GM12874 (cell line): ENCODE data around the gene OSBPL1A.

Experiments
- CTCF ChIP-seq: IDR thresholded peaks from 2 replicates; pipeline ENCODE4 v1.5.1; 2011; ENCODE audit warnings: low read depth, mild to moderate bottlenecking, control low read depth, low read length, moderate library complexity; ENCODE audit not compliant: insufficient read depth

OSBPL1A gene

GRCh38 chr18:24209558-24209957, 188.1 kb downstream of the OSBPL1A start:
- TF ChIP-seq CTCF = no peak

DNA sequence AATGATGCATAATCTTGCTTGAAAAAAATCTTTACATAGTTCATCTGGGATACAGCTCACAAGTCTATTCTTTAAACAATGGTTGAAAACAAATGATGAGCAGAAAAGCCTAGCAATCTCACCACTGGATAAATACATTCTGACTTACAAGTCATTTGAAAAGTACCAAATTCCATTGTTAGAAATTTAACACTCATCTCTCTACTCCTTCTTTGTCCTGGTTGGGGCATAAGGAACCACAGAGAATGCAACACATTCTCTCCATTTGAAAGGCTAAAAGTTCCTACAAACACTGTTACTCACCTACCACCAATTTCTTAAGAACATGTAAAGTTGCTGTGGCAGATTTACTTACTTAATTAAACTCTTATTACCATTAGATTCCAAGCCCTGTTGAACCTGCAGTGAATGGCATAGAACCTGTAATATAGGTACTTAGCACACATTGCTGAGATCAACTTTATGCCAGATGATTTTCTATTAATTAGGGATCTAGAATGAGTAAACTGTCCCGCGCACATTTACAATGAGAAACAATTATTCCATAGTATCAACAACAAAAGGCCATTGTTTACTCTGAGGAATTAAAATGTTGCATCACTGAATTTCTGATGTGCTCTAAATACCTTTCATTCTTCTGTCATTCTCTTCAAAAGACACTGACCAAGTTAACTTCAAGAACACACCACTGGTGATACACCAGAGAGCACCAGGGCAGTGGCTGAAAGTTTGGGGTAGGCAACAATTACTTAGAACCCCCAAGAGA, 189.2 kb downstream of the OSBPL1A start:
- TF ChIP-seq CTCF = no peak

GRCh38 chr18:24204904-24205303, 192.7 kb downstream of the OSBPL1A start:
- no peak for TF ChIP-seq CTCF

DNA sequence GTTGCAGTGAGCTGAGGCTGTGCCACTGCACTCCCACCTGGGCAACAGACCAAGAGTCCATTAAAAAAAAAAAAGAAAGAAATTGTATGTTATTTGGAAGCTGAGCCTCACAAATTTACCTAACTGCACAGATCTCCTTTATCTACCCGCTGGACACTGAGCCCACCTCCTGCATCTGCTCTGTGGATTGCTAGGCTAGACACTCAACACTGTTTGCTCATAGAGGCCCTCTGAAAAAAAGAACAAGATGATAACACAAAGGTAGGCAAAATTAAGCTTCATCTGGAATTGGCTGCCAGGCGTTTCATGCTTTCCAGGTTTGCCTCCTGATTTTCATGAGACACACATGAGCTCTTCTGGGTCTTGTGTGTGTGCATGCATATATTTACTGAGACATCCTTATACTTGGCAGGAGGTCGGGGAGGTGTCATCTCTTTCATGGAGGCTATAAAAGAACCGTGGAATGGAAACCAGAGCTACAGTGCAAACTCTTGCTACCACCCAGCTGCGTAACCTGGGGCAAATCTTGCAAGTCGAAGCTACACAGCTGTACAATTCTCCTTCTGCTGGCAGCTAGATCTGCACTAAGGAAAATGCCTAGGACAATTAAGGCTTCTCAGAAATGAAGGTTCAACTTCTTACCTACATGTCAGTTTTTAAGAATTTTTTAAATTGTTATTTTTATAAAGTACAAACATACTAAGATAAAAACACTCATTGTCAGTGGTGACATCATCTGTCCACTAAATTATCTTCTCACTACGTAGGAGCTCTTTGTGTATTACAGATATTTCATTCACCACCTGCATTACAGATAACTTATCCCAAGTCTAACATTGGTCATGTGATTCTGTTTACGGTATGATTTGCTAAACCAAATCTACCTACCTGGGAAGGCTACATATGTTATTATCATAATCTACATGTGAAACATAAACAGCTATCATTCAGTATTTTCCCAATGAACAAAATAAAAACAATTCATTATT, 195.6 kb downstream of the OSBPL1A start:
- TF ChIP-seq CTCF = no peak

- TF ChIP-seq CTCF = no peak
Observed at GRCh38 chr18:24200494-24201290, 196.9 kb downstream of the OSBPL1A start.

DNA sequence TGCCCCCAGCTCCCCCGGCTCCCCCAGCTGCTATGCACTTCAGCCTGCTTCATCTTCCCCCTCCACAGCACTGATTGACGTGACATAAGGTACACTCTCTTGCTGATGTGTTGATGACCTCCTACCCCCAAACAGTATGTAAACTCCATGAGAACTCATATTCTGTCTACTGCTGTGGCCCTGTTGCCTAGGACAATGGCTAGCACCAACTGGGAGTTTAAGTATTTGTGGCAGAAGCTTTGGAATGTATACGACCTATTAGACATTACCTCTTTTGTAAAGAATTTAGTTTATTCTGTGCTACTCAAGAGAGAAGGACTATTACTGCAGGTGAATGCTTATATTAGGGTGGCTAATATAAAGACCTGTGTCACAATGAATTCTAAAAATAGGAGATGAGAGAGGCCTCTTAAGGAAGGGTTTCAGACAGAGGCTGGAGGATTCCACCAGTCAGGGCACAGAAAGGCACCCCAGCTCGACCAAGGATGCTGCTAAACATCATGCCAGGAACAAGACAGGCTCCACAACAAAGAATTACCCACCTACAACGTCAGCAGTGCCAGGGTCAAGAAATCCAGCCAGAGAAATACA, 198.2 kb downstream of the OSBPL1A start:
- TF ChIP-seq CTCF = no peak
